PC-3 (cell line): ENCODE results near the gene ATG4A.

ENCODE experiments used
- CTCF ChIP-seq: fragments of 300-600 bp; sonication (generic); conservative IDR thresholded peaks from 2 replicates; pipeline ENCODE4 v1.5.1; 2017; ENCODE audit warnings: antibody characterized with exemption, low read depth, mild to moderate bottlenecking, low read length
- EZH2 ChIP-seq: fragments of 300-600 bp; sonication (generic); IDR thresholded peaks from one replicate; pipeline ENCODE4 v1.6.1; 2017; ENCODE audit warnings: antibody characterized with exemption, mild to moderate bottlenecking, low read length; ENCODE audit not compliant: unreplicated experiment

- TF ChIP-seq CTCF: no peak
- no peak for TF ChIP-seq EZH2
Observed at GRCh38 chrX:108159028-108159670, 67.6 kb downstream of the ATG4A start.
